ENCODE data around the gene PARD3. TPM values are rescaled to one million over a fixed set of nuclear protein-coding genes. Genes with fewer than 3 reads are reported as not detected.

The PARD3 gene
- total RNA-seq, 1 donor from 2014 or later = 35.4 TPM

DNA sequence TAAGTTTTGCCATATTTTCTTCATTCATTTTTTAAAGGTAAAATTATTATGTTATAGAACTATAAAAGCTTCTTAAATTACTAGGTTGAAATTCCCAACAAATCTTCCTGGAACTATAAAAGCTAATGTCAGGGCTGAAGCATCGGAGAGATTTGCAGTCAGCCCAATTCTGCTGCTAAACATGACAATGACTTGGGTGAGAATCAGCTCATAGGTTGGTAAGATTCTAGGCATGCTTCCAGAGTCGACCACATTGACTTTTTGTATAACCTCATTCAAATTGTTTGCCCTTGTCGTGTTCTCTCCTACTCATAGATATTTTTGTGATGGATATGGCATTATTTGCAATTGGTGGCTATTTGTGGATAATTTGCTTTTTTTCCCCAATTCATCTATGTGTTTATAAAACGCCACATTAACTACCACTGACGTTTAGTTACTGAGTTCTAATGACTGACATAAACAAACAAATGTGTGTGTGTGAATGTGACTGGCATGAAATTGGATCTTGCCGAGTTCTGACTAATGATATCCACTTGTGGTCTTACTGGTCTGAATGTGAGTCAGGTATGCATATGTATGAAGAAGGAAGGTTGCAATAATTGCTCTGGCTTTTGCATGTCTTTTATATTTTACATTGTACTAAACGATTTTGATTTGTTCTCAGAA, 579.8 kb downstream of the PARD3 start:
- TF ChIP-seq, protein P1, sequence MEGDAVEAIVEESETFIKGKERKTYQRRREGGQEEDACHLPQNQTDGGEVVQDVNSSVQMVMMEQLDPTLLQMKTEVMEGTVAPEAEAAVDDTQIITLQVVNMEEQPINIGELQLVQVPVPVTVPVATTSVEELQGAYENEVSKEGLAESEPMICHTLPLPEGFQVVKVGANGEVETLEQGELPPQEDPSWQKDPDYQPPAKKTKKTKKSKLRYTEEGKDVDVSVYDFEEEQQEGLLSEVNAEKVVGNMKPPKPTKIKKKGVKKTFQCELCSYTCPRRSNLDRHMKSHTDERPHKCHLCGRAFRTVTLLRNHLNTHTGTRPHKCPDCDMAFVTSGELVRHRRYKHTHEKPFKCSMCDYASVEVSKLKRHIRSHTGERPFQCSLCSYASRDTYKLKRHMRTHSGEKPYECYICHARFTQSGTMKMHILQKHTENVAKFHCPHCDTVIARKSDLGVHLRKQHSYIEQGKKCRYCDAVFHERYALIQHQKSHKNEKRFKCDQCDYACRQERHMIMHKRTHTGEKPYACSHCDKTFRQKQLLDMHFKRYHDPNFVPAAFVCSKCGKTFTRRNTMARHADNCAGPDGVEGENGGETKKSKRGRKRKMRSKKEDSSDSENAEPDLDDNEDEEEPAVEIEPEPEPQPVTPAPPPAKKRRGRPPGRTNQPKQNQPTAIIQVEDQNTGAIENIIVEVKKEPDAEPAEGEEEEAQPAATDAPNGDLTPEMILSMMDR (IDR thresholded peaks at IDR 0.05; ENCODE audit: insufficient read depth, low read depth, low read length) = no peak
- no peak for TF ChIP-seq EZH2 (IDR thresholded peaks at IDR 0.05; ENCODE audit: insufficient read depth, low read length)
- no peaks in the 10 kb centered on the region for H3K36me3 Mint-ChIP-seq (ENCODE audit: low read depth, unreplicated experiment)
- H3K27ac Mint-ChIP-seq (ENCODE audit: unreplicated experiment) = no peak overlapping the region
- H3K9me3 Mint-ChIP-seq (ENCODE audit: unreplicated experiment) = no peaks in the 10 kb centered on the region
- no peaks in the 10 kb centered on the region for H3K9me3 ChIP-seq (ENCODE audit: insufficient read depth, low read depth, low read length)
- peaks cover 6% of the 10 kb centered on the region for H3K4me1 Mint-ChIP-seq (ENCODE audit: low read depth, unreplicated experiment)
- H3K27ac ChIP-seq (ENCODE audit: low read depth, low read length) = no peak overlapping the region
- FAIRE-seq = peak; percentile 52
- H2AFZ ChIP-seq (ENCODE audit: low read depth, low read length) = no peak overlapping the region
- H3K79me2 ChIP-seq (ENCODE audit: insufficient read depth, low read length) = no peaks in the 10 kb centered on the region
- no peaks in the 10 kb centered on the region for H4K20me1 ChIP-seq (ENCODE audit: insufficient read depth, low read length)
- H3K4me1 ChIP-seq (ENCODE audit: insufficient read depth, low read length) = peaks cover 7% of the 10 kb centered on the region
- H3K27me3 ChIP-seq (ENCODE audit: insufficient read depth, low read length) = no peaks in the 10 kb centered on the region
- peak overlapping the region; percentile 57 for H3K4me2 ChIP-seq (ENCODE audit: low read length)
- no peaks in the 10 kb centered on the region for H3K36me3 ChIP-seq (ENCODE audit: insufficient read depth, low read length)
- DNase-seq (ENCODE audit: low read depth) = peak; percentile 90
- H3K4me3 Mint-ChIP-seq (ENCODE audit: unreplicated experiment) = no peak overlapping the region
- H3K27me3 Mint-ChIP-seq (ENCODE audit: low read depth, unreplicated experiment) = no peaks in the 10 kb centered on the region
- H3K4me3 ChIP-seq (ENCODE audit: insufficient read depth, low read depth, low read length) = no peak overlapping the region
- H3K9ac ChIP-seq (ENCODE audit: low read length) = no peak overlapping the region

DNA sequence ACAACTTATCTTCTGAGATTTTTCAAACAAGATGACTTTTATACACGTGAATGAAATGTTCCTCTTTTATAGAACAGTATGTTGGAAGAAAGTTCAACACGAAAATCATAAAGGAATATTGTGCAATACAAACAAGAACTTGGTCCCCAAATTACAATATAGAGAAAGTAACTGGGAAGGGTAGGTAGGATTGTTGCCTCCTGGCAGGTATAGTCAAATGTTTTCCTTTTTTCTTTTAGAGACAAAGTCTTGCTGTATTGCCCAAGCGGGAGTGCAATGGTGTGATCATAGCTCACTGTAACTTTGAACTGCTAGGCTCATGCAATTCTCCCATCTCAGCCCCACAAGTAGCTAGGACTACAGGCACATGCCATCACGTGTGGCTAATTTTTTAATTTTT, 582.6 kb downstream of the PARD3 start:
- H3K36me3 Mint-ChIP-seq (ENCODE audit: low read depth, unreplicated experiment) = no peaks in the 10 kb centered on the region
- DNase-seq (ENCODE audit: low read depth) (no peak), FAIRE-seq (no peak)
- Histone ChIP-seq H3K9me3 (ENCODE audit: insufficient read depth, low read depth, low read length) (no peaks in the 10 kb centered on the region), H3K9ac (ENCODE audit: low read length) (no peak overlapping the region), H3K36me3 (ENCODE audit: insufficient read depth, low read length) (no peaks in the 10 kb centered on the region), H3K27ac (ENCODE audit: low read depth, low read length) (no peak overlapping the region), H3K4me1 (ENCODE audit: insufficient read depth, low read length) (peaks cover 7% of the 10 kb centered on the region), H3K4me3 (ENCODE audit: insufficient read depth, low read depth, low read length) (no peak overlapping the region), H4K20me1 (ENCODE audit: insufficient read depth, low read length) (peaks cover 4% of the 10 kb centered on the region), H3K79me2 (ENCODE audit: insufficient read depth, low read length) (no peaks in the 10 kb centered on the region), H3K27me3 (ENCODE audit: insufficient read depth, low read length) (no peaks in the 10 kb centered on the region), H3K4me2 (ENCODE audit: low read length) (no peak overlapping the region), H2AFZ (ENCODE audit: low read depth, low read length) (no peak overlapping the region)
- H3K4me1 Mint-ChIP-seq (ENCODE audit: low read depth, unreplicated experiment) = peaks cover 6% of the 10 kb centered on the region
- no peak for TF ChIP-seq EZH2 (IDR thresholded peaks at IDR 0.05; ENCODE audit: insufficient read depth, low read length)
- TF ChIP-seq, protein P1 (IDR thresholded peaks at IDR 0.05; ENCODE audit: insufficient read depth, low read depth, low read length) = no peak
- no peaks in the 10 kb centered on the region for H3K9me3 Mint-ChIP-seq (ENCODE audit: unreplicated experiment)
- H3K4me3 Mint-ChIP-seq (ENCODE audit: unreplicated experiment) = no peak overlapping the region
- no peak overlapping the region for H3K27ac Mint-ChIP-seq (ENCODE audit: unreplicated experiment)
- H3K27me3 Mint-ChIP-seq (ENCODE audit: low read depth, unreplicated experiment) = no peaks in the 10 kb centered on the region

DNA sequence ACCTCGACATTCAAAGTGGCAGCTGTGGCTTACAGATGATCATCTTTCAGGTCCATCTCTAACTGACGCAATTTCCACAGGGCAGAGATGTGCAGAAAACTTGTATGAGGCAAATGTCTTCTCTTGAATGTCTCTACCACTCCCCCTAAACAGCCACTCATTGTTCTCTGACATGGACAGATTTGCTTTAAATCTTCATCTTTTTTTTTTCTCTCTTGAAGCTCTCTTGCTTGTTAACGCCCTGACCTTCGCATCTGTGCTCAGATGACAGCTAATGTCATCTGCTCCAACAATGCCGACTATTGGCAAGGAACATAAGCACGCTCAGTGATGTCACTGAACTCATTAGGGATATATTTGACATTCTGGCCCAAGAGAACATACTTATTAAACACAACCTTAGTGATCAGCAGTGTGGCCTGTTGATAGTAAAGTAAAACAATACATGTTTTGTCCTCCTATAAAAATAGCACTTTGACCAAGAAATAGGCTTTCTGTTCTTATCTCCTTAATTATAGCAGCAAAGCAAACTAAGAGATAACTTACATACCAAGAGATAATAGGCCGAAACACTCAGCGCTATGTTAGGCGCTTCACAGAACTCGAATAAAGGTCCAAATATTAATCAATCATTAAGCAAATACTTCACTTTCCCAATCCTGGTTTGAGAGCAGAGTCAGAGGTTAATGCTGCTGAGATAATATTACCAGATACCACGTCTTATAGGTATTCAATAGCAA, 583.5 kb downstream of the PARD3 start:
- Mint-ChIP-seq H3K4me3 (ENCODE audit: unreplicated experiment) (no peak overlapping the region), H3K36me3 (ENCODE audit: low read depth, unreplicated experiment) (peaks cover 4% of the 10 kb centered on the region), H3K9me3 (ENCODE audit: unreplicated experiment) (peaks cover 5% of the 10 kb centered on the region), H3K27ac (ENCODE audit: unreplicated experiment) (no peak overlapping the region), H3K27me3 (ENCODE audit: low read depth, unreplicated experiment) (no peaks in the 10 kb centered on the region), H3K4me1 (ENCODE audit: low read depth, unreplicated experiment) (no peaks in the 10 kb centered on the region)
- H3K9ac ChIP-seq (ENCODE audit: low read length) = no peak overlapping the region
- no peaks in the 10 kb centered on the region for H3K79me2 ChIP-seq (ENCODE audit: insufficient read depth, low read length)
- no peaks in the 10 kb centered on the region for H3K27me3 ChIP-seq (ENCODE audit: insufficient read depth, low read length)
- no peak overlapping the region for H3K4me2 ChIP-seq (ENCODE audit: low read length)
- H3K4me1 ChIP-seq (ENCODE audit: insufficient read depth, low read length) = peaks cover 7% of the 10 kb centered on the region
- FAIRE-seq = no peak
- H2AFZ ChIP-seq (ENCODE audit: low read depth, low read length) = no peak overlapping the region
- H3K27ac ChIP-seq (ENCODE audit: low read depth, low read length) = no peak overlapping the region
- no peak overlapping the region for H3K4me3 ChIP-seq (ENCODE audit: insufficient read depth, low read depth, low read length)
- peaks cover 4% of the 10 kb centered on the region for H3K9me3 ChIP-seq (ENCODE audit: insufficient read depth, low read depth, low read length)
- no peaks in the 10 kb centered on the region for H3K36me3 ChIP-seq (ENCODE audit: insufficient read depth, low read length)
- no peak for TF ChIP-seq EZH2 (IDR thresholded peaks at IDR 0.05; ENCODE audit: insufficient read depth, low read length)
- TF ChIP-seq, protein P1 (IDR thresholded peaks at IDR 0.05; ENCODE audit: insufficient read depth, low read depth, low read length) = no peak
- H4K20me1 ChIP-seq (ENCODE audit: insufficient read depth, low read length) = peaks cover 4% of the 10 kb centered on the region
- no peak for DNase-seq (ENCODE audit: low read depth)

Measured in astrocyte (in vitro differentiated cells and primary cell).